IPS-18a (cell line): Measurements from ENCODE around the gene PLK2.

ENCODE experiments used
- H3K27ac ChIP-seq: one replicate; pipeline ENCODE4 v1.5.1; 2013; ENCODE audit warnings: low read length
- H3K27me3 ChIP-seq: one replicate; pipeline ENCODE4 v1.6.1; 2013; ENCODE audit warnings: mild to moderate bottlenecking, low read length; ENCODE audit not compliant: control insufficient read depth, insufficient read depth
- H3K36me3 ChIP-seq: one replicate; pipeline ENCODE4 v1.6.1; 2013; ENCODE audit warnings: low read depth, low read length; ENCODE audit not compliant: control insufficient read depth
- H3K4me1 ChIP-seq: one replicate; pipeline ENCODE4 v1.6.1; 2013; ENCODE audit warnings: low read depth, low read length; ENCODE audit not compliant: control insufficient read depth
- H3K4me3 ChIP-seq: one replicate; pipeline ENCODE4 v1.5.1; 2013; ENCODE audit warnings: low read length
- H3K9ac ChIP-seq: one replicate; pipeline ENCODE4 v1.6.1; 2013; ENCODE audit warnings: mild to moderate bottlenecking, low read length, moderate library complexity
- H3K9me3 ChIP-seq: one replicate; pipeline ENCODE4 v1.6.1; 2013; ENCODE audit warnings: low read depth, low read length; ENCODE audit not compliant: control insufficient read depth

The PLK2 gene

GRCh38 chr5:58456026-58456425 is 3.9 kb downstream of the PLK2 start:
- Histone ChIP-seq H3K27me3 (peaks cover 14% of the 10 kb centered on the region), H3K36me3 (peaks cover 43% of the 10 kb centered on the region), H3K27ac (no peak overlapping the region), H3K4me1 (peaks cover 4% of the 10 kb centered on the region), H3K9ac (no peak overlapping the region), H3K9me3 (no peaks in the 10 kb centered on the region), H3K4me3 (no peak overlapping the region)

GRCh38 chr5:58455480-58455879 is 4.4 kb downstream of the PLK2 start:
- no peaks in the 10 kb centered on the region for H3K9me3 ChIP-seq
- no peak overlapping the region for H3K9ac ChIP-seq
- no peak overlapping the region for H3K4me3 ChIP-seq
- no peak overlapping the region for H3K27ac ChIP-seq
- H3K4me1 ChIP-seq: peaks cover 4% of the 10 kb centered on the region
- peaks cover 43% of the 10 kb centered on the region for H3K36me3 ChIP-seq
- H3K27me3 ChIP-seq: peaks cover 14% of the 10 kb centered on the region

GRCh38 chr5:58455066-58455465 is 4.8 kb downstream of the PLK2 start:
- Histone ChIP-seq H3K9me3 (no peaks in the 10 kb centered on the region), H3K36me3 (peaks cover 43% of the 10 kb centered on the region), H3K27me3 (peaks cover 14% of the 10 kb centered on the region), H3K4me3 (no peak overlapping the region), H3K27ac (no peak overlapping the region), H3K4me1 (peaks cover 4% of the 10 kb centered on the region), H3K9ac (no peak overlapping the region)

- H3K4me3 ChIP-seq: no peak overlapping the region
- no peak overlapping the region for H3K9ac ChIP-seq
- peaks cover 10% of the 10 kb centered on the region for H3K27me3 ChIP-seq
- peaks cover 43% of the 10 kb centered on the region for H3K36me3 ChIP-seq
- H3K4me1 ChIP-seq: peaks cover 4% of the 10 kb centered on the region
- H3K27ac ChIP-seq: no peak overlapping the region
- no peaks in the 10 kb centered on the region for H3K9me3 ChIP-seq
These were observed 5.9 kb downstream of the PLK2 start for GRCh38 chr5:58454025-58454424.

- no peaks in the 10 kb centered on the region for H3K9me3 ChIP-seq
- no peaks in the 10 kb centered on the region for H3K4me1 ChIP-seq
- H3K27ac ChIP-seq: no peak overlapping the region
- peaks cover 43% of the 10 kb centered on the region for H3K36me3 ChIP-seq
- H3K9ac ChIP-seq: no peak overlapping the region
- H3K4me3 ChIP-seq: no peak overlapping the region
- H3K27me3 ChIP-seq: peaks cover 3% of the 10 kb centered on the region
These were observed 6.6 kb downstream of the PLK2 start for GRCh38 chr5:58453306-58453705.

GRCh38 chr5:58452566-58453258 is 7.2 kb downstream of the PLK2 start:
- Histone ChIP-seq H3K36me3 (peaks cover 43% of the 10 kb centered on the region), H3K4me1 (no peaks in the 10 kb centered on the region), H3K9ac (no peak overlapping the region), H3K4me3 (no peak overlapping the region), H3K9me3 (no peaks in the 10 kb centered on the region), H3K27me3 (no peaks in the 10 kb centered on the region), H3K27ac (no peak overlapping the region)

GRCh38 chr5:58451732-58452565 is 7.9 kb downstream of the PLK2 start:
- Histone ChIP-seq H3K9me3 (no peaks in the 10 kb centered on the region), H3K4me3 (no peak overlapping the region), H3K9ac (no peak overlapping the region), H3K27ac (no peak overlapping the region), H3K36me3 (peaks cover 37% of the 10 kb centered on the region), H3K27me3 (no peaks in the 10 kb centered on the region), H3K4me1 (no peaks in the 10 kb centered on the region)

GRCh38 chr5:58450811-58451629 is 8.9 kb downstream of the PLK2 start:
- H3K27me3 ChIP-seq: no peaks in the 10 kb centered on the region
- peaks cover 29% of the 10 kb centered on the region for H3K36me3 ChIP-seq
- H3K9me3 ChIP-seq: no peaks in the 10 kb centered on the region
- H3K27ac ChIP-seq: no peak overlapping the region
- no peak overlapping the region for H3K9ac ChIP-seq
- H3K4me3 ChIP-seq: no peak overlapping the region
- no peaks in the 10 kb centered on the region for H3K4me1 ChIP-seq

- H3K4me3 ChIP-seq: no peak overlapping the region
- H3K4me1 ChIP-seq: no peaks in the 10 kb centered on the region
- no peaks in the 10 kb centered on the region for H3K27me3 ChIP-seq
- H3K27ac ChIP-seq: no peak overlapping the region
- peaks cover 19% of the 10 kb centered on the region for H3K36me3 ChIP-seq
- no peaks in the 10 kb centered on the region for H3K9me3 ChIP-seq
- H3K9ac ChIP-seq: no peak overlapping the region
These were observed 9.9 kb downstream of the PLK2 start for GRCh38 chr5:58450018-58450417.

GRCh38 chr5:58447226-58447625 is 12.7 kb downstream of the PLK2 start:
- Histone ChIP-seq H3K27me3 (no peaks in the 10 kb centered on the region), H3K4me3 (no peak overlapping the region), H3K4me1 (no peaks in the 10 kb centered on the region), H3K9ac (no peak overlapping the region), H3K9me3 (no peaks in the 10 kb centered on the region), H3K36me3 (no peaks in the 10 kb centered on the region), H3K27ac (no peak overlapping the region)

GRCh38 chr5:58446024-58446423 is 13.9 kb downstream of the PLK2 start:
- Histone ChIP-seq H3K36me3 (no peaks in the 10 kb centered on the region), H3K4me3 (no peak overlapping the region), H3K9me3 (no peaks in the 10 kb centered on the region), H3K27me3 (no peaks in the 10 kb centered on the region), H3K9ac (no peak overlapping the region), H3K27ac (no peak overlapping the region), H3K4me1 (no peaks in the 10 kb centered on the region)
